ENCODE results near the gene HS2ST1.
"Not testable (repeated sequence)": the region's sequence is repeated elsewhere in the genome, so short reads cannot be mapped to it uniquely, and the experiment has no call there.

HS2ST1 gene

GRCh38 chr1:86975993-86976550, 61.6 kb downstream of the HS2ST1 start:
- DNase-seq: no peak

- DNase-seq: no peak
Measured at GRCh38 chr1:86976664-86977063, 62.2 kb downstream of the HS2ST1 start.

- no peak for DNase-seq
Measured at GRCh38 chr1:86981482-86982213, 67.2 kb downstream of the HS2ST1 start.

- not testable (repeated sequence) for DNase-seq
Measured at GRCh38 chr1:86983677-86984076, 69.2 kb downstream of the HS2ST1 start.

- no peak for DNase-seq
Measured at GRCh38 chr1:86987446-86987845, 73.0 kb downstream of the HS2ST1 start.

- no peak for DNase-seq
Measured at GRCh38 chr1:86988835-86989234, 74.4 kb downstream of the HS2ST1 start.

- not testable (repeated sequence) for DNase-seq
Measured at GRCh38 chr1:86989690-86990089, 75.3 kb downstream of the HS2ST1 start.

- DNase-seq: no peak
Measured at GRCh38 chr1:86990826-86991225, 76.4 kb downstream of the HS2ST1 start.

GRCh38 chr1:86991549-86992186, 77.2 kb downstream of the HS2ST1 start:
- no peak for DNase-seq

- DNase-seq: no peak
Measured at GRCh38 chr1:86992861-86993260, 78.4 kb downstream of the HS2ST1 start.

GRCh38 chr1:86993269-86993985, 79.0 kb downstream of the HS2ST1 start:
- no peak for DNase-seq

GRCh38 chr1:86994061-86994460, 79.6 kb downstream of the HS2ST1 start:
- no peak for DNase-seq

- no peak for DNase-seq
Measured at GRCh38 chr1:86997538-86997937, 83.1 kb downstream of the HS2ST1 start.

- DNase-seq: no peak
Measured at GRCh38 chr1:86998280-86998679, 83.8 kb downstream of the HS2ST1 start.

GRCh38 chr1:86998727-86999126, 84.3 kb downstream of the HS2ST1 start:
- no peak for DNase-seq

- no peak for DNase-seq
Measured at GRCh38 chr1:87000460-87000859, 86.0 kb downstream of the HS2ST1 start.

GRCh38 chr1:87004857-87005256, 90.4 kb downstream of the HS2ST1 start:
- DNase-seq: no peak

- no peak for DNase-seq
Measured at GRCh38 chr1:87007323-87007722, 92.9 kb downstream of the HS2ST1 start.

GRCh38 chr1:87013385-87013784, 99.0 kb downstream of the HS2ST1 start:
- DNase-seq: not testable (repeated sequence)

- no peak for DNase-seq
Measured at GRCh38 chr1:87017998-87018672, 103.7 kb downstream of the HS2ST1 start.

- no peak for DNase-seq
Measured at GRCh38 chr1:87023326-87023725, 108.9 kb downstream of the HS2ST1 start.

- no peak for DNase-seq
Measured at GRCh38 chr1:87024936-87025540, 110.6 kb downstream of the HS2ST1 start.

- not testable (repeated sequence) for DNase-seq
Measured at GRCh38 chr1:87027561-87027960, 113.1 kb downstream of the HS2ST1 start.
